GM19099 (cell line): ENCODE results near the gene GALNT9.

ENCODE experiments used
- POLR2A ChIP-seq: IDR thresholded peaks from 3 replicates; pipeline ENCODE4 v1.6.1; 2011; ENCODE audit warnings: low read depth; ENCODE audit not compliant: insufficient read length; ENCODE audit errors: extremely low read depth

GALNT9 gene

DNA sequence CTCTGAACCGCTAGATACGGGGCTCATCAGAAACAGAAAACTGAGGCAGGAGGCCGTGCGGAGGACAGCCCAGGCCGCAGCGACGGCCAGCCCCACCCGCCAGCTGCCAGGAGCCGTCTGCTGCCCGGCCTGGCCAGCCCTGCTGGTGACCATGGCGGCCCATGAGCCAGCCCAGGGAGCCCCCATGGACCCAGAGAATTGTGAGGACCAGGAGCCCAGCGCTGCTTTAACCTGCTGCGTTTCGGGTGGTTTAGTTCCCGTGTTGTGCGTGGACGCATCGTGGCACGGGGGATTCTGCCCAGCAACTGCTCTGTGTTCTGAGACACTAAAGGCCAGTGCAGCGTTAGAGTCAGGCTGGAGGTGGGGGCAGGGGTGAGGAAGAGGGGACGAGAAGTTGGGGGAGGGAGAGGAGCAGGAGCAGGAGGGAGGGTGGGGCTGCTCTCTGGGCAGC is 140.9 kb downstream of the GALNT9 start:
- no peak for TF ChIP-seq POLR2A

- TF ChIP-seq POLR2A = no peak
Measured at GRCh38 chr12:132187646-132188450, 141.5 kb downstream of the GALNT9 start.

GRCh38 chr12:132186857-132187620 is 142.3 kb downstream of the GALNT9 start:
- no peak for TF ChIP-seq POLR2A

DNA sequence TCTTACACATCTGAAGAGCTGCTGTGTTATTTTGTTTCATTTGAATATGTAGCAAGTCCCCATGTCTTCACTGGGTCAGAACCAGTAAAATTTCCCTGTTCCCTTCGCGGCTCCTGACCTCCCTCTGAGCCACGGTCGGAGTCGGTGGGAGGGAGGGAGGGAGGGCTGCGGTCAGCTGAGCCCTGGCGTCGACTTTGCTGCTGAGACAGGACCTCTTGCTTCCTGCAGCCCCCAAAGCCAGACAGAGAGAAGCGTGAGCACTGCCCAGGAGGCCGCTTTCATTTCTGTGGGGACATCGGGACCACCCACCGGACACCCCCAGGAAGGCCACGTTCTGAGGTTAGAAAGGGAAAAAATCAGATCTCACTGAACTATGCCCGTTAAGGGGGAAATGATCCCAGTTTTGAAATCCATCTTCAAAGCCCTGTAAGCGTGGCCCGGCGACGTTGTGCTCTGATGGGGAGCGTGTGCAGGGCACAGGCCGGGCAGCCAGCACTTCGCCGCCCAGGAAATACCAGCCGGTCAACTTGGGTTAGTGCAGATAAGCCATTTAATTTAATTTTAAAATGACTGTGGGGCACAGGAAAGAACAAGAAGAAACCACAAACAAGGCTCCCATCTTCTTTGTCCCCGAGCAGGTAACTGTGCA is 143.1 kb downstream of the GALNT9 start:
- no peak for TF ChIP-seq POLR2A

- TF ChIP-seq POLR2A = no peak
Measured at GRCh38 chr12:132185705-132186104, 143.7 kb downstream of the GALNT9 start.

GRCh38 chr12:132182711-132183365 is 146.6 kb downstream of the GALNT9 start:
- TF ChIP-seq POLR2A = no peak

DNA sequence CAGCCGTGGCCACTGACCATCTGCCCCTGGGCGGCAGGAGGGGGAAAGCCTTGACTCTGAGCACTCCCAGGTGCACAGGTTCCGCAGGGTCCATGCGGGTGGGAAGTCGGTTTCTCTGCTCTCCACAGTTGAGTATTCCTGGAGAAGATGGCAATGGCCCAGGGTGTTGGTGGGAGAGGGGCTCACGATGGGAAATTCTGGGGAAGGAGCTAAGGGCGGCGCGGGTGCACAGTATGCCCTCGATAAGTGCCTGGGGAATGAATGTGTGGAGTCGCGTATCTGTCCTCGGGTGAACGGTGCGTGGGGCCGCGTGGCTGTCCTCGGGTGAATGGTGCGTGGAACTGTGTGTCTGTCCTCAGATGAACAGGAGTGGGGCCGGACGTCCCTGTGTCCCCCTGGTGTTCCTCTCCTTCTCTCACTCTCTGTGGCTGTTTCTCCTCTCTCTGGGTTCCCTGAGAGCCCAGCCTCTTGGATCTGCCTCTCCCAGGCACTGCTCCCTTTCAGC is 147.1 kb downstream of the GALNT9 start:
- no peak for TF ChIP-seq POLR2A

GRCh38 chr12:132181570-132182200 is 147.7 kb downstream of the GALNT9 start:
- no peak for TF ChIP-seq POLR2A

- TF ChIP-seq POLR2A = no peak
Measured at GRCh38 chr12:132180648-132181546, 148.5 kb downstream of the GALNT9 start.

GRCh38 chr12:132179431-132180362 is 149.7 kb downstream of the GALNT9 start:
- no peak for TF ChIP-seq POLR2A

GRCh38 chr12:132178801-132179401 is 150.5 kb downstream of the GALNT9 start:
- no peak for TF ChIP-seq POLR2A

DNA sequence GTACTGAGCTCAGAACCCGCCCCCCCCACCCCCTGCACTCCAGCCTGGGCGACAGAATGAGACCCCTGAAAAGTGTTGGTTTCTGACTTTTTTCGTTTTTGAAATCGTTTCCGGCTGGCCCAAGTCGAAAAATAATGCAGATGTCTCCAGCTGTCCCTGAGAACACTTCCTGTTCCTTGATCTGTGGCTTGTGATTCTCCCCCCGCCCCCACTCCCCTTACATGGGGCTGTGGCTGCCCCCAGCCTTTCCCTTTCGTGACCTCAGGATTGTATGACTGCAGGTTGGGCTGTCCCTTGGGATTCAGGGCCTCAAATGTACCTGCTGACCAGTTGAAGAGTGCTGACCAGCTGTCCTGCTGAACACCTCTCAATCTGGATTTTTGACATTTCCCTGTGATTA is 151.1 kb downstream of the GALNT9 start:
- TF ChIP-seq POLR2A = no peak
